Kidney (tissue), 14 donors: Measurements from ENCODE around the gene CRYGB. TPM values are rescaled to one million over a fixed set of nuclear protein-coding genes. Genes with fewer than 3 reads are reported as not detected.

Experiments
- DNase-seq, 5 donors: peaks; one replicate each; pipeline ENCODE4 v3.0.0-alpha.2; 2013 to 2020
- FAIRE-seq: peaks from 2 replicates; lab custom pipeline; 2012; peaks lifted over from hg19 to GRCh38; lab: Jason Lieb, UNC
- H3K27ac ChIP-seq, 2 donors: one replicate each; pipeline ENCODE4 v1.7.0; 2013; ENCODE audit warnings: low read depth in 2 of 2, low read length in 2 of 2, inconsistent platforms in 1 of 2
- H3K27me3 ChIP-seq: one replicate; pipeline ENCODE4 v1.7.1; 2013; ENCODE audit warnings: low read length, inconsistent platforms; ENCODE audit not compliant: control insufficient read depth, insufficient read depth
- H3K36me3 ChIP-seq, 3 donors: one replicate each; pipeline versions ENCODE4 v1.7.0 to v1.7.1; 2013; ENCODE audit warnings: low read length in 3 of 3, control low read depth in 1 of 3, inconsistent platforms in 1 of 3; ENCODE audit not compliant: insufficient read depth in 3 of 3, control insufficient read depth in 2 of 3
- H3K4me1 ChIP-seq, 3 donors: one replicate each; pipeline versions ENCODE4 v1.7.0 to v1.7.1; 2013; ENCODE audit warnings: low read length in 3 of 3, inconsistent platforms in 1 of 3, low read depth in 1 of 3; ENCODE audit not compliant: control insufficient read depth in 2 of 3, insufficient read depth in 2 of 3
- H3K4me3 ChIP-seq, 3 donors: one replicate each; pipeline versions ENCODE4 v1.7.0 to v1.8.1; 2013; ENCODE audit warnings: low read length in 3 of 3, control low read depth in 1 of 3, inconsistent platforms in 1 of 3
- H3K9ac ChIP-seq, 3 donors: one replicate each; pipeline versions ENCODE4 v1.7.0 to v1.7.1; 2013; ENCODE audit warnings: low read length in 3 of 3, control low read depth in 1 of 3, inconsistent platforms in 1 of 3
- H3K9me3 ChIP-seq, 3 donors: one replicate each; pipeline versions ENCODE4 v1.7.0 to v1.7.1; 2013; ENCODE audit warnings: low read length in 3 of 3, control low read depth in 1 of 3, inconsistent platforms in 1 of 3; ENCODE audit not compliant: control insufficient read depth in 2 of 3, insufficient read depth in 1 of 3
- intact Hi-C: fragments of 100-400 bp; cut with DNase I; formaldehyde crosslinking; loops from one replicate; pipeline ENCODE4 v1.11.1; 2022
- polyA plus RNA-seq: library from polyadenylated mRNA; stranded (reverse); fragments of 350-450 nt; fragmentation: Illumina TruSeq; extraction: RNeasy Lipid Tissue Mini Kit (QIAGEN cat#74804); gene quantifications from one replicate; pipeline ENCODE4 v1.2.3, GENCODE V29; 2014; ENCODE audit warnings: low read depth, low replicate concordance; ENCODE audit not compliant: insufficient read depth
- total RNA-seq: library from RNA; stranded (reverse); fragmentation: NEBNext Ultra II Directional; extraction: Animal tissue kit (Norgen Biotek cat#: 25700); gene quantifications from one replicate; pipeline ENCODE4 v1.2.1, GENCODE V29; 2021
- TF ChIP-seq, protein P1 (sequence below): IDR thresholded peaks from 3 replicates; pipeline ENCODE4 v1.5.1; 2012; ENCODE audit warnings: mild to moderate bottlenecking, moderate library complexity, borderline replicate concordance; ENCODE audit not compliant: insufficient read depth; ENCODE audit errors: extremely low read depth
- donor health status: control.
- donor health status: control.
- donor health status: control.
- donor health status: control.
- donor health status: control.
- donor health status: DM: yes; HTN: yes; CAD: no.
- donor health status: Normal renal cell carcinoma (clear cell type).

CRYGB gene
- total and polyA plus RNA-seq, 2 donors from 2014 or later = not detected

DNA sequence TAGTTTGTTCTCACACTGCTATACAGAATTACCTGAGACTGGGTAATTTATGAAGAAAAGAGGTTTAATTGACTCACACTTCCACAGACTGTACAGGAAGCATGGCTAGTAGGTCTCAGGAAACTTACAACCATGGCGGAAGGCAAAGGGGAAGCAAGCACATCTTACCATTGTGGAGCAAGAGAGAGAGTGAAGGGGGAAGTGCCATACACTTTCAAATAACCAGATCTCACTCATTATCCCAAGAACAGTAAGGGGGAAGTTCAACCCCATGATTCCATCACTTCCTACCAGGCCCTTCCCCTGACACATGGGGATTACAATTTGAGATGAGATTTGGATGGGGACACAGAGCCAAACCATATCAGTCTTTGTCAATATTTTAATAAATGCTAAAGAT lies 5.0 kb upstream of the CRYGB start:
- no peak for FAIRE-seq
- TF ChIP-seq, protein P1, sequence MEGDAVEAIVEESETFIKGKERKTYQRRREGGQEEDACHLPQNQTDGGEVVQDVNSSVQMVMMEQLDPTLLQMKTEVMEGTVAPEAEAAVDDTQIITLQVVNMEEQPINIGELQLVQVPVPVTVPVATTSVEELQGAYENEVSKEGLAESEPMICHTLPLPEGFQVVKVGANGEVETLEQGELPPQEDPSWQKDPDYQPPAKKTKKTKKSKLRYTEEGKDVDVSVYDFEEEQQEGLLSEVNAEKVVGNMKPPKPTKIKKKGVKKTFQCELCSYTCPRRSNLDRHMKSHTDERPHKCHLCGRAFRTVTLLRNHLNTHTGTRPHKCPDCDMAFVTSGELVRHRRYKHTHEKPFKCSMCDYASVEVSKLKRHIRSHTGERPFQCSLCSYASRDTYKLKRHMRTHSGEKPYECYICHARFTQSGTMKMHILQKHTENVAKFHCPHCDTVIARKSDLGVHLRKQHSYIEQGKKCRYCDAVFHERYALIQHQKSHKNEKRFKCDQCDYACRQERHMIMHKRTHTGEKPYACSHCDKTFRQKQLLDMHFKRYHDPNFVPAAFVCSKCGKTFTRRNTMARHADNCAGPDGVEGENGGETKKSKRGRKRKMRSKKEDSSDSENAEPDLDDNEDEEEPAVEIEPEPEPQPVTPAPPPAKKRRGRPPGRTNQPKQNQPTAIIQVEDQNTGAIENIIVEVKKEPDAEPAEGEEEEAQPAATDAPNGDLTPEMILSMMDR = no peak
- intact Hi-C loops = no loop called here

DNA sequence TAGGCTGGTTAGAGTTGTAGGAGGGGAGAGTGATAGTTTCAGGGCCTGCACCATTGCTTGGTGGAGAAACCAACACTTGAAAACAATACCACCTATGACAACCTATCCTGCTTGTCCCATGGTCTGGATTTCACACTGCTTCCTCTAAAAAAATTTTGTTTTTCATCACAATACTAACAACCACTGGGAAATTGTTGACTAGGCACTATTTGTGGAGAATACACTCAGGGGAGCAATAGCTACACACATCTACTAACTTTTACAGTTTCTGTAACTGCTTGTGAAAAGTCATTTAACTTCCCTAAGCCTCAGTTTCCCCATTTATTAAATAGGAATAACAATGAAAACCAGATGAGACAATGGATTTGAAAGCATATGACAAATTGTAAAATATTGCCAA lies 4.1 kb upstream of the CRYGB start:
- H3K9me3 ChIP-seq = no peaks in the 10 kb centered on the region
- DNase-seq (no peak), FAIRE-seq (no peak)
- H3K9ac ChIP-seq = no peak overlapping the region
- H3K4me3 ChIP-seq = no peak overlapping the region
- no peaks in the 10 kb centered on the region for H3K36me3 ChIP-seq
- no peaks in the 10 kb centered on the region for H3K27me3 ChIP-seq
- intact Hi-C loops = no loop called here
- H3K4me1 ChIP-seq = no peaks in the 10 kb centered on the region
- no peak overlapping the region for H3K27ac ChIP-seq
- TF ChIP-seq, protein P1 = no peak

More for the DNA sequence above, 5.0 kb upstream of the CRYGB start:
- Histone ChIP-seq H3K4me1 (no peaks in the 10 kb centered on the region), H3K4me3 (no peak overlapping the region), H3K9ac (no peak overlapping the region), H3K9me3 (no peaks in the 10 kb centered on the region), H3K36me3 (no peaks in the 10 kb centered on the region), H3K27me3 (no peaks in the 10 kb centered on the region), H3K27ac (no peak overlapping the region)
- no peak for DNase-seq

DNA sequence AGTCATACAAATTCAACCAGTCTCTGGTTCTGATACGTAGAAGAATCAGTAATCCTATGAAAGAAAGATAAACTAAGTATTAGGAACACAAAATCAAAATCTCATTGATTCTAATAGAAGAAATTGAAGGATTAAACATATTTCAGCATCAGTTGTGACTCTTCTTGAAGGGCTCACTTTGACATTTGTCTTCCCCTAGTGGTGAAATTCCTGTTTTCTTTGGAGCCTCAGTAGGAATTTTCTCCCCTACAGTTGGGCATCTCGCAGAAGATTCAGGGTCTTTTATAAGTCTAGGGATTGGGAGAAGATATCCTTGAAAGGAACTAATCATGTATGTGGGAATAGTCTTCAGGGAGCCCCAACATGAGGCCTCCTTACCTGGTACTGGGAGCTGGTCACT lies 2.8 kb upstream of the CRYGB start:
- H3K4me1 ChIP-seq = no peaks in the 10 kb centered on the region
- TF ChIP-seq, protein P1 = no peak
- H3K9me3 ChIP-seq = no peaks in the 10 kb centered on the region
- intact Hi-C loops = no loop called here
- H3K27ac ChIP-seq = no peak overlapping the region
- FAIRE-seq (no peak), DNase-seq (no peak)
- no peaks in the 10 kb centered on the region for H3K27me3 ChIP-seq
- no peaks in the 10 kb centered on the region for H3K36me3 ChIP-seq
- no peak overlapping the region for H3K4me3 ChIP-seq
- no peak overlapping the region for H3K9ac ChIP-seq

DNA sequence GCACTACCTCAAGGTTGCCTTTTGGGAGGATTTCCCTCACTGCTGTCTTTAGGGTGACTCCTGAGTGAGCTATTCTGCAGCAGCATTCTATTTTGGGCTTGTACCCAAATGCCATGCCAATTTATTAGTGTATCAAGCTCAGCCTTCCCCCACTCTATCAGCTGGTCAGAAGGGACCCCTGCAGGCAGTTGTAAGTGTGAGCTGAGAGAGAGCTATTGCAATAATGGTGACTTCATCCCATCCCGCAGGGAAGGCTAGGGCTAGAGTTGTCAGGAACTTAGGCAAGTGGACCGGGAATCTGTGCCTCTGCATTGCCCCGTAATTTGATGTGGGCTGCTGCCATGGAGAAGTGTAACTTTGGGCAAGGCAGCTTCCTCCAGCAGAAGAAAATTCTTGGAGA lies 1.8 kb upstream of the CRYGB start:
- intact Hi-C loops = no loop called here
- DNase-seq (no peak), FAIRE-seq (no peak)
- Histone ChIP-seq H3K27me3 (no peaks in the 10 kb centered on the region), H3K36me3 (no peaks in the 10 kb centered on the region), H3K27ac (no peak overlapping the region), H3K9ac (no peak overlapping the region), H3K4me3 (no peak overlapping the region), H3K9me3 (no peaks in the 10 kb centered on the region), H3K4me1 (no peaks in the 10 kb centered on the region)
- TF ChIP-seq, protein P1 = no peak
